Measurements from ENCODE around the gene C19orf25.

Gene C19orf25

DNA sequence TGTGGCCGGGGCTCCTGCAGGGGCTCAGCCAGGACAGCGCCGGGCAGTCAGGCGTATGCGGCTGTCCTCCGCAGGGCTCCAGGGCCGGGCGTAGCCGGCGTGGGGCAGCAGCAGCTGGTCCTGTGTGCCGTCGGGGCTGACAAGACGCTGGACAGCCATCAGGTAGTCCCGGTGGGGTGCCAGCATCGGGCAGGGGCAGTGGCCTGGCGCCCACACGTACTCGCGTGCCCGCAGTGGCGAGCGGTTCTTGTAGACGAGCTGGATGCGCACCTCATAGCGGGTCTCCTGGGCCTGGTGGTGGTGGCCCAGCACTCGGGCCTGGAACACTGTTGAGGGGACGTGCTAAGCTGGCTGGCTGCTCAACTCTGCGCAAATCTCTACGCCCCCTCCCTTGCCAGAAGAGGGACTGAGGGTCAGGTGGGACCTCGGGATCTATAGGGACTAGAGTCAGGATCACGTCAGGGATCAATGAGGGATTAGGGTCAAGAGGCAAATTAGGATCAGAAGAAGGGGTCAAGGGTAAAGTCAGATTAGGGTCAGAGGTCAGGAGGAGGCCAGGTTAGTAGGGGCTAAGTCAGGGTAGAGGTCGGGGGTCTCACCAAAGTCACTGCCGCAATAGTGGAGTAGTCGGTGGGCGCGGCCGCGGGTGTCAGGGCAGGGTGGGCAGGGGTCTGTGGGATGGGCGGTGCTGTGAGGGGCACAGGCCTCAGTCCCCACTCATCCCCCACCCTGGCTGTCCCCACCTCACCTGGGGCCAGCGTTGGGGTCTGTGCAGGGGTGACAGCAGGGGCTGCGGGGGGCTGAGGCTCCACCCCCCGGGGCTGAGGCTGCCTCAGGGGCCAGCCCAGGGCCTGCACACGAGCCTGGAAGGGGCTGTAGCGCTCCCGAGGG is 27.2 kb upstream of the C19orf25 start:
- Histone ChIP-seq H3K79me1 (ENCODE audit: low read length) (no peaks in the 10 kb centered on the region), H3K36me3 (ENCODE audit: control insufficient read depth, insufficient read depth, low read length) (no peaks in the 10 kb centered on the region), H2BK15ac (replicated peaks; ENCODE audit: low read depth) (no peak overlapping the region), H2AK5ac (ENCODE audit: low read length) (no peak overlapping the region), H3K18ac (ENCODE audit: low read length) (no peak overlapping the region), H4K8ac (ENCODE audit: low read depth, low read length) (no peak overlapping the region), H3K4me2 (ENCODE audit: low read length) (no peak overlapping the region), H2BK120ac (ENCODE audit: low read depth, low read length) (no peak overlapping the region), H3K27me3 (ENCODE audit: insufficient read depth, low read length, poor library complexity) (no peaks in the 10 kb centered on the region), H3K23ac (ENCODE audit: low read length) (no peak overlapping the region), H4K5ac (ENCODE audit: low read length) (no peak overlapping the region), H3K56ac (ENCODE audit: low read length) (no peak overlapping the region), H3K4me3 (ENCODE audit: low read length) (no peak overlapping the region), H3K27ac (ENCODE audit: low read depth, low read length) (no peak overlapping the region), H3K4me1 (ENCODE audit: control insufficient read depth, low read depth, low read length) (no peaks in the 10 kb centered on the region), H3K9ac (ENCODE audit: low read length) (no peak overlapping the region), H3K79me2 (ENCODE audit: control insufficient read depth, insufficient read depth, low read length) (no peaks in the 10 kb centered on the region), H3K4ac (ENCODE audit: low read depth, low read length) (no peak overlapping the region), H2BK5ac (ENCODE audit: low read length) (no peak overlapping the region)
- no CpG with 5 or more reads among the region's 45 CpGs for WGBS (ENCODE audit: extremely low coverage, insufficient coverage, low lambda C conversion rate)
- no peak for DNase-seq

DNA sequence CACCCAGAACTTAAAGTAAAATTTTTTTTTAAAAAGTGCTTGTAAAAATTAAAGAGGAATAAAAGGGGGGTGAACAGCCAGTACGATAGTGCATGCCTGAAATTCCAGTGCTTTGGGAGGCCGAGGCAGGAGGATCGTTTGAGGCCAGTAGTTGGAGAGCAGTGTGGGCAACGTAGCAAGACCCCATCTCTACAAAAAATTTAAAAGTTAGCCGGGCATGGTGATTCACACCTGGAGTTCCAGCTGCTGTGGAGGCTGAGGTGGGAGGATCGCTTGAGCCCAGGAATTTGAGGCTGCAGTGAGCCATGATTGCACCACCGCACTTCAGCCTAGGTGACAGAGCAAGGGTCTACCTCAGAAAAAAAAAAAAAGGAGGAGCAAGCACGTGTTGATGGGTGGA is 26.0 kb upstream of the C19orf25 start:
- Histone ChIP-seq H3K4me3 (ENCODE audit: low read length) (no peak overlapping the region), H3K23ac (ENCODE audit: low read length) (no peak overlapping the region), H3K9ac (ENCODE audit: low read length) (no peak overlapping the region), H3K27me3 (ENCODE audit: insufficient read depth, low read length, poor library complexity) (no peaks in the 10 kb centered on the region), H3K4ac (ENCODE audit: low read depth, low read length) (no peak overlapping the region), H3K56ac (ENCODE audit: low read length) (no peak overlapping the region), H3K4me1 (ENCODE audit: control insufficient read depth, low read depth, low read length) (no peaks in the 10 kb centered on the region), H2AK5ac (ENCODE audit: low read length) (no peak overlapping the region), H2BK5ac (ENCODE audit: low read length) (no peak overlapping the region), H3K18ac (ENCODE audit: low read length) (no peak overlapping the region), H3K4me2 (ENCODE audit: low read length) (no peak overlapping the region), H3K79me2 (ENCODE audit: control insufficient read depth, insufficient read depth, low read length) (no peaks in the 10 kb centered on the region), H4K5ac (ENCODE audit: low read length) (no peak overlapping the region), H2BK120ac (ENCODE audit: low read depth, low read length) (no peak overlapping the region), H4K8ac (ENCODE audit: low read depth, low read length) (no peak overlapping the region), H3K79me1 (ENCODE audit: low read length) (no peaks in the 10 kb centered on the region), H2BK15ac (replicated peaks; ENCODE audit: low read depth) (no peak overlapping the region), H3K36me3 (ENCODE audit: control insufficient read depth, insufficient read depth, low read length) (no peaks in the 10 kb centered on the region), H3K27ac (ENCODE audit: low read depth, low read length) (no peak overlapping the region)
- WGBS (ENCODE audit: extremely low coverage, insufficient coverage, low lambda C conversion rate): no CpG with 5 or more reads among the region's 8 CpGs
- no peak for DNase-seq

DNA sequence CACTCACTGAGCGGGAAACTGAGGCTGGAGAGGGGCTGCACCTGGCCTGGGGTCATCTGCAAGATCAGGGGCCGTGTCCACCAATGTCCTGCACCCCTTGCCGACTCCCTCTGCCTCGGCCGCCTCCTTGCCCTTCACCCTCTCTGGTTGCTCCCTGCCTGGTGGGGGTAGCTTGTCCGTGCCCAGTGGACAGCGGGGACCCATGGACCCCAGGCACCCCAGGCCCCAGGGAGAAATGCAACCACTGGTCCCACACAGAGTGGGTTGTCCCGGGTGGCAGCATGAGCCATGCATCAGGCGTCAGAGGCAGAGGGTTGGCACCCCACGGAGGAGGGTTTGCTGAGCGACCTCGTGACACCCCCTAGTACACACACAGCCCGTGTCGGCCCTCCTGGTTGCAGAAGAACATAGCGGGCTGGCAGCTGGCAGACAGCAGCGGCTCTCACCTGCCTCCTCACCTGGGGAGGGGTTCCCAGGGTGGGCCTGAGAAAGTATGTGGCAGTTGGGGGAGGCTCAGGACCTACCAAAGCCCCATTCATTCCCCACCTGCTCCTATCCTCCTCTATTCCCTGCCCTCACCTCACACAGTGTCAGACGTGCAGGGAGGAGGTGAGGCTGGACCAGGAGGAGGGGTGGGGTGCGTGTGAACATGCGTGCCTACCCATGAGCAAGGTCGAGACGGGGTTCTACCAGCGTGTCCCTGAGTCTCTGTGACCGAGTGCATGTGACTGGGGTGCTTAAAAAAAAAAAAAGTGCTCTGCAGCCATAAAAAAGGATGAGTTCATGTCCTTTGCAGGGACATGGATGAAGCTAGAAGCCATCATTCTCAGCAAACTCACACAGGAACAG is 25.1 kb upstream of the C19orf25 start:
- no peak overlapping the region for H2BK120ac ChIP-seq (ENCODE audit: low read depth, low read length)
- H3K4ac ChIP-seq (ENCODE audit: low read depth, low read length): no peak overlapping the region
- H3K79me1 ChIP-seq (ENCODE audit: low read length): no peaks in the 10 kb centered on the region
- no peak overlapping the region for H2AK5ac ChIP-seq (ENCODE audit: low read length)
- no peak overlapping the region for H3K27ac ChIP-seq (ENCODE audit: low read depth, low read length)
- H3K27me3 ChIP-seq (ENCODE audit: insufficient read depth, low read length, poor library complexity): no peaks in the 10 kb centered on the region
- H2BK5ac ChIP-seq (ENCODE audit: low read length): no peak overlapping the region
- H3K56ac ChIP-seq (ENCODE audit: low read length): no peak overlapping the region
- H4K5ac ChIP-seq (ENCODE audit: low read length): no peak overlapping the region
- H3K4me1 ChIP-seq (ENCODE audit: control insufficient read depth, low read depth, low read length): no peaks in the 10 kb centered on the region
- H3K4me2 ChIP-seq (ENCODE audit: low read length): no peak overlapping the region
- WGBS (ENCODE audit: extremely low coverage, insufficient coverage, low lambda C conversion rate): no CpG with 5 or more reads among the region's 23 CpGs
- DNase-seq: no peak
- H3K9ac ChIP-seq (ENCODE audit: low read length): no peak overlapping the region
- no peak overlapping the region for H3K23ac ChIP-seq (ENCODE audit: low read length)
- no peak overlapping the region for H2BK15ac ChIP-seq (replicated peaks; ENCODE audit: low read depth)
- no peaks in the 10 kb centered on the region for H3K36me3 ChIP-seq (ENCODE audit: control insufficient read depth, insufficient read depth, low read length)
- no peaks in the 10 kb centered on the region for H3K79me2 ChIP-seq (ENCODE audit: control insufficient read depth, insufficient read depth, low read length)
- H3K18ac ChIP-seq (ENCODE audit: low read length): no peak overlapping the region
- no peak overlapping the region for H4K8ac ChIP-seq (ENCODE audit: low read depth, low read length)
- H3K4me3 ChIP-seq (ENCODE audit: low read length): no peak overlapping the region

DNA sequence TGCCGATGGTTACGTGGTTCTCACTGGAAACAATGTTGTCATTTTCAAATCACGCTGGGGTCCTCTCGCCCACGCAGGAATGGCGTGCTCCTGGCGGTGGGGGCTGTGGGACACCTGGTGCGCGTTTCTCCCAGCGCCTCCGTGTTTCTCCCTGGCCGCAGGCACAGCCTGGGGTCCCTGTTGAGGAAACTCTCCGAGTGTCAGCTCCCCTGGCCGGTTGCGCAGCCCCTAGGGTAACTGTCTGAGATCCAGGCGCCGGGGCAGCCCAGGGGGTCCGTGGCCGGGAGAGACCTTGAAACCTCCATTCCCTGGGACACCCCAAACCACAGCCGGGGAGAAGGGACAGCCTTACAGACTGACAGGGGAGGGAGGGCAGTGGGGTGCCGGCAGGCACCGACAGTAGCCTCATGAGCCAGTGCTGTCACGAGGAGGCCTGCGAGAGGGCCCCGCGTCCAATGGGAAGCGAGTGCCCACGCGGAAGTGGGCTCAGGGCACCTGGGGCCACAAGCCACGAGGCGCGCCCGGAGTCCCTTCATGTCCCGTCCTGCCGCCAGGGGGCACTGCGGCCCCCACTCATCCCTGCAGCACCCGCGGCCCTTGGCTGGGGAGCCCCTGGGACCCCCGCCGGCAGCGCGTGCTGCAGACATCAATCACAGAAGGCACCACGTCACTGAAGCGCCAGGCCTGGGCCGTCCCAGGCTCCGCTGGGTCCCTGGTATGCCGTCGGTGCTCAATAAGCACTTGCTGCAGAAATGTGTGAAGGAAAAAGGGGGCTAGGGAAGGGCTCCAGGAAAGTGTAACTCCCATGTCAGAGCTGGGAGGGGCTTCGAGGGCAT is 24.3 kb upstream of the C19orf25 start:
- Histone ChIP-seq H3K27ac (ENCODE audit: low read depth, low read length) (no peak overlapping the region), H3K23ac (ENCODE audit: low read length) (no peak overlapping the region), H4K8ac (ENCODE audit: low read depth, low read length) (no peak overlapping the region), H3K4me1 (ENCODE audit: control insufficient read depth, low read depth, low read length) (no peaks in the 10 kb centered on the region), H3K79me2 (ENCODE audit: control insufficient read depth, insufficient read depth, low read length) (no peaks in the 10 kb centered on the region), H3K79me1 (ENCODE audit: low read length) (no peaks in the 10 kb centered on the region), H3K4ac (ENCODE audit: low read depth, low read length) (no peak overlapping the region), H2BK5ac (ENCODE audit: low read length) (no peak overlapping the region), H4K5ac (ENCODE audit: low read length) (no peak overlapping the region), H3K56ac (ENCODE audit: low read length) (no peak overlapping the region), H3K27me3 (ENCODE audit: insufficient read depth, low read length, poor library complexity) (no peaks in the 10 kb centered on the region), H2BK120ac (ENCODE audit: low read depth, low read length) (no peak overlapping the region), H3K18ac (ENCODE audit: low read length) (no peak overlapping the region), H2BK15ac (replicated peaks; ENCODE audit: low read depth) (no peak overlapping the region), H3K4me2 (ENCODE audit: low read length) (no peak overlapping the region), H3K9ac (ENCODE audit: low read length) (no peak overlapping the region), H3K4me3 (ENCODE audit: low read length) (no peak overlapping the region), H2AK5ac (ENCODE audit: low read length) (no peak overlapping the region), H3K36me3 (ENCODE audit: control insufficient read depth, insufficient read depth, low read length) (no peaks in the 10 kb centered on the region)
- WGBS (ENCODE audit: extremely low coverage, insufficient coverage, low lambda C conversion rate): no CpG with 5 or more reads among the region's 49 CpGs
- peak; percentile 73 for DNase-seq

DNA sequence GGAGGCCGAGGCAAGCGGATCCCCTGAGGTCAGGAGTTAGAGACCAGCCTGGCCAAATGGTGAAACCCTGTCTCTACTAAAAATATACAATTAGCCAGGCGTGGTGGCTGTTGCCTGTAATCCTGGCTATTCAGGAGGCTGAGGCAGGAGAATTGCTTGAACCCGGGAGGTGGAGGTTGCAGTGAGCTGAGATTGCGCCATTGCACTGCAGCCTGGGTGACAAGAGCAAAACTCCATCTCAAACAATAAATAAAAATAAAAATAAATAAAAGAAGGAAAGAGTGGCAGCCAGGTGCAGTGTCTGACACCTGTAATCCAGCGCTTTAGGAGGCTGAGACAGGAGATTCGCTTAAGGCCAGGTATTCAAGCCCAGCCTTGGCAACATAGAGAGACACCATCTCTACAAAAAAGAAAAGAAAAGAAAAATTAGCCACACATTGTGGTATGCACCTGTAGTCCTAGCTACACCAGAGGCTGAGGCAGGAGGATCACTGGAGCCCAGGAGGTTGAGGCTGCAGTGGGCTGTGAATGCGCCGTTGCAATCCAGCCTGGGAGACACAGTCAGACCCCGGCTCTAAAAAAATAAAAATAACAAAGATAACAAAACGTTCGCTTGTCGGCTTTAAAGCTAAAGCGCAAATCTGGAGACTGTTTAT is 23.5 kb upstream of the C19orf25 start:
- DNase-seq: no peak
- H3K36me3 ChIP-seq (ENCODE audit: control insufficient read depth, insufficient read depth, low read length): no peaks in the 10 kb centered on the region
- no peak overlapping the region for H3K4ac ChIP-seq (ENCODE audit: low read depth, low read length)
- WGBS (ENCODE audit: extremely low coverage, insufficient coverage, low lambda C conversion rate): no CpG with 5 or more reads among the region's 14 CpGs
- no peak overlapping the region for H3K23ac ChIP-seq (ENCODE audit: low read length)
- no peaks in the 10 kb centered on the region for H3K4me1 ChIP-seq (ENCODE audit: control insufficient read depth, low read depth, low read length)
- no peak overlapping the region for H3K27ac ChIP-seq (ENCODE audit: low read depth, low read length)
- no peak overlapping the region for H3K9ac ChIP-seq (ENCODE audit: low read length)
- no peak overlapping the region for H3K4me2 ChIP-seq (ENCODE audit: low read length)
- no peak overlapping the region for H3K18ac ChIP-seq (ENCODE audit: low read length)
- H3K56ac ChIP-seq (ENCODE audit: low read length): no peak overlapping the region
- no peak overlapping the region for H3K4me3 ChIP-seq (ENCODE audit: low read length)
- H4K8ac ChIP-seq (ENCODE audit: low read depth, low read length): no peak overlapping the region
- H2BK120ac ChIP-seq (ENCODE audit: low read depth, low read length): no peak overlapping the region
- no peaks in the 10 kb centered on the region for H3K79me1 ChIP-seq (ENCODE audit: low read length)
- H2AK5ac ChIP-seq (ENCODE audit: low read length): no peak overlapping the region
- no peak overlapping the region for H4K5ac ChIP-seq (ENCODE audit: low read length)
- H2BK5ac ChIP-seq (ENCODE audit: low read length): no peak overlapping the region
- H3K27me3 ChIP-seq (ENCODE audit: insufficient read depth, low read length, poor library complexity): no peaks in the 10 kb centered on the region
- no peaks in the 10 kb centered on the region for H3K79me2 ChIP-seq (ENCODE audit: control insufficient read depth, insufficient read depth, low read length)
- no peak overlapping the region for H2BK15ac ChIP-seq (replicated peaks; ENCODE audit: low read depth)

Data from mesendoderm (in vitro differentiated cells).